GM23338 (cell line): ENCODE measurements around the gene SYNRG. TPM values are rescaled to one million over a fixed set of nuclear protein-coding genes. Genes with fewer than 3 reads are reported as not detected.

Experiments
- ATAC-seq: fragments of 200-7000 bp; cut with Tn5 transposase; 3 replicates; pipeline ENCODE4 v1.9.1; 2020
- DNase-seq: peaks from one replicate; pipeline ENCODE4 v3.0.0-alpha.2; 2015; ENCODE audit warnings: low spot score
- H2AFZ ChIP-seq: fragments of 200-600 bp; sonication (generic); 2 replicates; pipeline ENCODE4 v1.8.0; 2016; ENCODE audit warnings: antibody characterized with exemption, mild to moderate bottlenecking, moderate library complexity
- H3F3A ChIP-seq: fragments of 200-600 bp; sonication (generic); replicated peaks from 2 replicates; pipeline ENCODE4 v1.8.0; 2017; ENCODE audit warnings: antibody characterized with exemption, mixed run types, low read depth
- H3K27ac ChIP-seq: fragments of 200-600 bp; sonication (generic); 2 replicates; pipeline ENCODE4 v1.6.1; 2016; ENCODE audit warnings: low read depth
- H3K27me3 ChIP-seq: fragments of 200-600 bp; sonication (generic); 2 replicates; pipeline ENCODE4 v1.8.0; 2016; ENCODE audit warnings: mild to moderate bottlenecking, mixed run types, moderate library complexity; ENCODE audit not compliant: insufficient read depth
- H3K36me3 ChIP-seq: fragments of 200-600 bp; sonication (generic); 2 replicates; pipeline ENCODE4 v1.8.0; 2016; ENCODE audit warnings: mild to moderate bottlenecking; ENCODE audit not compliant: insufficient read depth
- H3K4me1 ChIP-seq: fragments of 200-600 bp; sonication (generic); 2 replicates; pipeline ENCODE4 v1.8.0; 2016; ENCODE audit warnings: mild to moderate bottlenecking, moderate library complexity; ENCODE audit not compliant: insufficient read depth
- H3K4me2 ChIP-seq: fragments of 200-600 bp; sonication (generic); 2 replicates; pipeline ENCODE4 v1.7.1; 2017; ENCODE audit warnings: mixed run types
- H3K4me3 ChIP-seq: fragments of 200-600 bp; sonication (generic); 2 replicates; pipeline ENCODE4 v1.6.1; 2016; ENCODE audit warnings: mixed run types
- H3K79me2 ChIP-seq: fragments of 200-600 bp; sonication (generic); replicated peaks from 2 replicates; pipeline ENCODE4 v1.8.0; 2017; ENCODE audit warnings: mild to moderate bottlenecking; ENCODE audit not compliant: insufficient read depth
- H3K9me2 ChIP-seq: fragments of 200-600 bp; sonication (generic); 2 replicates; pipeline ENCODE4 v1.8.0; 2017; ENCODE audit not compliant: insufficient read depth
- H4K20me1 ChIP-seq: fragments of 200-600 bp; sonication (generic); replicated peaks from 2 replicates; pipeline ENCODE4 v1.8.0; 2017; ENCODE audit warnings: mild to moderate bottlenecking; ENCODE audit not compliant: insufficient read depth
- H3K27ac Mint-ChIP-seq: 2 replicates; pipeline ENCODE4 v1.8.0; 2020; ENCODE audit warnings: inconsistent platforms, mild to moderate bottlenecking, moderate library complexity, mixed read lengths
- H3K27me3 Mint-ChIP-seq: 3 replicates; pipeline ENCODE4 v1.8.0; 2022; ENCODE audit warnings: low read depth, mild to moderate bottlenecking, moderate library complexity, mixed read lengths, inconsistent platforms; ENCODE audit not compliant: insufficient read depth, poor library complexity
- H3K36me3 Mint-ChIP-seq: 3 replicates; pipeline ENCODE4 v1.8.0; 2021; ENCODE audit warnings: low read depth, mild to moderate bottlenecking, inconsistent platforms, moderate library complexity, mixed read lengths
- H3K4me1 Mint-ChIP-seq: 3 replicates; pipeline ENCODE4 v1.8.0; 2020; ENCODE audit warnings: mild to moderate bottlenecking, inconsistent platforms, mixed read lengths
- H3K4me3 Mint-ChIP-seq: 3 replicates; pipeline ENCODE4 v1.8.0; 2021; ENCODE audit warnings: moderate library complexity, mild to moderate bottlenecking, inconsistent platforms, mixed read lengths
- H3K9me3 Mint-ChIP-seq: 3 replicates; pipeline ENCODE4 v1.8.0; 2020; ENCODE audit warnings: moderate library complexity, mild to moderate bottlenecking, inconsistent platforms, mixed read lengths
- CREB1 ChIP-seq: fragments of 250-450 bp; sonication (Bioruptor Pico); IDR thresholded peaks from 2 replicates; pipeline ENCODE4 v1.5.0; 2020; ENCODE audit warnings: low read depth, mild to moderate bottlenecking, moderate library complexity
- EZH2 ChIP-seq: fragments of 200-600 bp; sonication (generic); IDR thresholded peaks from one replicate; pipeline ENCODE4 v1.8.0; 2017; ENCODE audit warnings: antibody characterized with exemption, mild to moderate bottlenecking, low read depth; ENCODE audit not compliant: unreplicated experiment
- EZH2phosphoT487 ChIP-seq: fragments of 200-600 bp; sonication (generic); IDR thresholded peaks from one replicate; pipeline ENCODE4 v1.8.1; 2018; ENCODE audit warnings: antibody characterized with exemption; ENCODE audit not compliant: unreplicated experiment
- JUNB ChIP-seq: IDR thresholded peaks from one replicate; pipeline ENCODE4 v1.6.1; 2016; ENCODE audit warnings: antibody characterized with exemption; ENCODE audit not compliant: unreplicated experiment
- NANOG ChIP-seq: IDR thresholded peaks from 2 replicates; pipeline ENCODE4 v1.6.1; 2016; ENCODE audit warnings: antibody characterized with exemption, borderline replicate concordance
- POLR2AphosphoS5 ChIP-seq: IDR thresholded peaks from 2 replicates; pipeline ENCODE4 v1.6.1; 2016; ENCODE audit warnings: antibody characterized with exemption, low read depth
- REST ChIP-seq: IDR thresholded peaks from one replicate; pipeline ENCODE4 v1.6.1; 2018; ENCODE audit warnings: antibody characterized with exemption; ENCODE audit not compliant: unreplicated experiment
- STAT1 ChIP-seq: IDR thresholded peaks from one replicate; pipeline ENCODE4 v1.6.1; 2016; ENCODE audit warnings: antibody characterized with exemption; ENCODE audit not compliant: unreplicated experiment
- ZNF114 ChIP-seq: fragments of 250-450 bp; sonication (Bioruptor Pico); IDR thresholded peaks from 2 replicates; pipeline ENCODE4 v1.5.0; 2020; ENCODE audit warnings: mild to moderate bottlenecking, moderate library complexity
- ZNF331 ChIP-seq: fragments of 250-450 bp; sonication (Bioruptor Pico); IDR thresholded peaks from 2 replicates; pipeline ENCODE4 v1.5.0; 2020; ENCODE audit warnings: low read depth, mild to moderate bottlenecking, moderate library complexity
- polyA plus RNA-seq: library from polyadenylated mRNA; unstranded; fragments of >200 nt; fragmentation: Nextera tagmentation; extraction: Ambion mirVana; gene quantifications from 2 replicates; pipeline ENCODE4 v1.2.1, GENCODE V29; 2016
- total RNA-seq: library from RNA; depleted of rRNA; stranded (reverse); fragments of >200 nt; shearing (Covaris generic); gene quantifications from 2 replicates; pipeline ENCODE4 v1.2.3, GENCODE V29; 2014
- TF ChIP-seq, protein P1 (sequence below), 2 experiments: fragments of 200-600 bp in 1 of 2; sonication (generic) in 1 of 2; conservative IDR thresholded peaks; 2 replicates each; pipeline versions ENCODE4 v1.5.1 to v1.6.1; 2016 to 2017; ENCODE audit warnings: antibody characterized with exemption in 2 of 2, low read depth in 2 of 2, mild to moderate bottlenecking in 2 of 2, moderate library complexity in 1 of 2
- TF ChIP-seq, protein P2 (sequence below): IDR thresholded peaks from 2 replicates; pipeline ENCODE4 v1.6.1; 2016; ENCODE audit warnings: antibody characterized with exemption
- TF ChIP-seq, protein P3 (sequence below): fragments of 250-450 bp; sonication (Bioruptor Pico); IDR thresholded peaks from 2 replicates; pipeline ENCODE4 v1.5.0; 2020; ENCODE audit warnings: mild to moderate bottlenecking, moderate library complexity

The SYNRG gene
- total and polyA plus RNA-seq, 2 experiments from 2014 or later = 18.6 to 22.6 TPM

- TF ChIP-seq POLR2AphosphoS5 (no peak), CREB1 (CRISPR knock-in tag) (no peak), REST (no peak), JUNB (no peak), ZNF114 (CRISPR knock-in tag) (no peak), EZH2 (no peak), NANOG (no peak), EZH2phosphoT487 (no peak), STAT1 (no peak), ZNF331 (CRISPR knock-in tag) (no peak)
- TF ChIP-seq, protein P1, sequence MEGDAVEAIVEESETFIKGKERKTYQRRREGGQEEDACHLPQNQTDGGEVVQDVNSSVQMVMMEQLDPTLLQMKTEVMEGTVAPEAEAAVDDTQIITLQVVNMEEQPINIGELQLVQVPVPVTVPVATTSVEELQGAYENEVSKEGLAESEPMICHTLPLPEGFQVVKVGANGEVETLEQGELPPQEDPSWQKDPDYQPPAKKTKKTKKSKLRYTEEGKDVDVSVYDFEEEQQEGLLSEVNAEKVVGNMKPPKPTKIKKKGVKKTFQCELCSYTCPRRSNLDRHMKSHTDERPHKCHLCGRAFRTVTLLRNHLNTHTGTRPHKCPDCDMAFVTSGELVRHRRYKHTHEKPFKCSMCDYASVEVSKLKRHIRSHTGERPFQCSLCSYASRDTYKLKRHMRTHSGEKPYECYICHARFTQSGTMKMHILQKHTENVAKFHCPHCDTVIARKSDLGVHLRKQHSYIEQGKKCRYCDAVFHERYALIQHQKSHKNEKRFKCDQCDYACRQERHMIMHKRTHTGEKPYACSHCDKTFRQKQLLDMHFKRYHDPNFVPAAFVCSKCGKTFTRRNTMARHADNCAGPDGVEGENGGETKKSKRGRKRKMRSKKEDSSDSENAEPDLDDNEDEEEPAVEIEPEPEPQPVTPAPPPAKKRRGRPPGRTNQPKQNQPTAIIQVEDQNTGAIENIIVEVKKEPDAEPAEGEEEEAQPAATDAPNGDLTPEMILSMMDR (conservative IDR thresholded peaks at IDR 0.05; ENCODE audit: low read depth in 2 of 2) = no peak
- TF ChIP-seq, protein P2, sequence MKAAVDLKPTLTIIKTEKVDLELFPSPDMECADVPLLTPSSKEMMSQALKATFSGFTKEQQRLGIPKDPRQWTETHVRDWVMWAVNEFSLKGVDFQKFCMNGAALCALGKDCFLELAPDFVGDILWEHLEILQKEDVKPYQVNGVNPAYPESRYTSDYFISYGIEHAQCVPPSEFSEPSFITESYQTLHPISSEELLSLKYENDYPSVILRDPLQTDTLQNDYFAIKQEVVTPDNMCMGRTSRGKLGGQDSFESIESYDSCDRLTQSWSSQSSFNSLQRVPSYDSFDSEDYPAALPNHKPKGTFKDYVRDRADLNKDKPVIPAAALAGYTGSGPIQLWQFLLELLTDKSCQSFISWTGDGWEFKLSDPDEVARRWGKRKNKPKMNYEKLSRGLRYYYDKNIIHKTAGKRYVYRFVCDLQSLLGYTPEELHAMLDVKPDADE = no peak
- TF ChIP-seq, protein P3, sequence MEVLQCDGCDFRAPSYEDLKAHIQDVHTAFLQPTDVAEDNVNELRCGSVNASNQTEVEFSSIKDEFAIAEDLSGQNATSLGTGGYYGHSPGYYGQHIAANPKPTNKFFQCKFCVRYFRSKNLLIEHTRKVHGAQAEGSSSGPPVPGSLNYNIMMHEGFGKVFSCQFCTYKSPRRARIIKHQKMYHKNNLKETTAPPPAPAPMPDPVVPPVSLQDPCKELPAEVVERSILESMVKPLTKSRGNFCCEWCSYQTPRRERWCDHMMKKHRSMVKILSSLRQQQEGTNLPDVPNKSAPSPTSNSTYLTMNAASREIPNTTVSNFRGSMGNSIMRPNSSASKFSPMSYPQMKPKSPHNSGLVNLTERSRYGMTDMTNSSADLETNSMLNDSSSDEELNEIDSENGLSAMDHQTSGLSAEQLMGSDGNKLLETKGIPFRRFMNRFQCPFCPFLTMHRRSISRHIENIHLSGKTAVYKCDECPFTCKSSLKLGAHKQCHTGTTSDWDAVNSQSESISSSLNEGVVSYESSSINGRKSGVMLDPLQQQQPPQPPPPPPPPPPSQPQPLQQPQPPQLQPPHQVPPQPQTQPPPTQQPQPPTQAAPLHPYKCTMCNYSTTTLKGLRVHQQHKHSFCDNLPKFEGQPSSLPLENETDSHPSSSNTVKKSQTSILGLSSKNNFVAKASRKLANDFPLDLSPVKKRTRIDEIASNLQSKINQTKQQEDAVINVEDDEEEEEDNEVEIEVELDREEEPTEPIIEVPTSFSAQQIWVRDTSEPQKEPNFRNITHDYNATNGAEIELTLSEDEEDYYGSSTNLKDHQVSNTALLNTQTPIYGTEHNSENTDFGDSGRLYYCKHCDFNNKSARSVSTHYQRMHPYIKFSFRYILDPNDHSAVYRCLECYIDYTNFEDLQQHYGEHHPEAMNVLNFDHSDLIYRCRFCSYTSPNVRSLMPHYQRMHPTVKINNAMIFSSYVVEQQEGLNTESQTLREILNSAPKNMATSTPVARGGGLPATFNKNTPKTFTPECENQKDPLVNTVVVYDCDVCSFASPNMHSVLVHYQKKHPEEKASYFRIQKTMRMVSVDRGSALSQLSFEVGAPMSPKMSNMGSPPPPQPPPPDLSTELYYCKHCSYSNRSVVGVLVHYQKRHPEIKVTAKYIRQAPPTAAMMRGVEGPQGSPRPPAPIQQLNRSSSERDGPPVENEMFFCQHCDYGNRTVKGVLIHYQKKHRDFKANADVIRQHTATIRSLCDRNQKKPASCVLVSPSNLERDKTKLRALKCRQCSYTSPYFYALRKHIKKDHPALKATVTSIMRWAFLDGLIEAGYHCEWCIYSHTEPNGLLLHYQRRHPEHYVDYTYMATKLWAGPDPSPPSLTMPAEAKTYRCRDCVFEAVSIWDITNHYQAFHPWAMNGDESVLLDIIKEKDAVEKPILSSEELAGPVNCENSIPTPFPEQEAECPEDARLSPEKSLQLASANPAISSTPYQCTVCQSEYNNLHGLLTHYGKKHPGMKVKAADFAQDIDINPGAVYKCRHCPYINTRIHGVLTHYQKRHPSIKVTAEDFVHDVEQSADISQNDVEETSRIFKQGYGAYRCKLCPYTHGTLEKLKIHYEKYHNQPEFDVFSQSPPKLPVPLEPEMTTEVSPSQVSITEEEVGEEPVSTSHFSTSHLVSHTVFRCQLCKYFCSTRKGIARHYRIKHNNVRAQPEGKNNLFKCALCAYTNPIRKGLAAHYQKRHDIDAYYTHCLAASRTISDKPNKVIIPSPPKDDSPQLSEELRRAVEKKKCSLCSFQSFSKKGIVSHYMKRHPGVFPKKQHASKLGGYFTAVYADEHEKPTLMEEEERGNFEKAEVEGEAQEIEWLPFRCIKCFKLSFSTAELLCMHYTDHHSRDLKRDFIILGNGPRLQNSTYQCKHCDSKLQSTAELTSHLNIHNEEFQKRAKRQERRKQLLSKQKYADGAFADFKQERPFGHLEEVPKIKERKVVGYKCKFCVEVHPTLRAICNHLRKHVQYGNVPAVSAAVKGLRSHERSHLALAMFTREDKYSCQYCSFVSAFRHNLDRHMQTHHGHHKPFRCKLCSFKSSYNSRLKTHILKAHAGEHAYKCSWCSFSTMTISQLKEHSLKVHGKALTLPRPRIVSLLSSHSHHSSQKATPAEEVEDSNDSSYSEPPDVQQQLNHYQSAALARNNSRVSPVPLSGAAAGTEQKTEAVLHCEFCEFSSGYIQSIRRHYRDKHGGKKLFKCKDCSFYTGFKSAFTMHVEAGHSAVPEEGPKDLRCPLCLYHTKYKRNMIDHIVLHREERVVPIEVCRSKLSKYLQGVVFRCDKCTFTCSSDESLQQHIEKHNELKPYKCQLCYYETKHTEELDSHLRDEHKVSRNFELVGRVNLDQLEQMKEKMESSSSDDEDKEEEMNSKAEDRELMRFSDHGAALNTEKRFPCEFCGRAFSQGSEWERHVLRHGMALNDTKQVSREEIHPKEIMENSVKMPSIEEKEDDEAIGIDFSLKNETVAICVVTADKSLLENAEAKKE = no peak
These were observed 30.8 kb upstream of the SYNRG start for GRCh38 chr17:37640015-37640414.

More at GRCh38 chr17:37640015-37640414, 30.8 kb upstream of the SYNRG start:
- H3K9me3 Mint-ChIP-seq = no peaks in the 10 kb centered on the region
- H3K36me3 Mint-ChIP-seq = peaks cover 64% of the 10 kb centered on the region
- peaks cover 6% of the 10 kb centered on the region for H3K4me1 Mint-ChIP-seq
- Histone ChIP-seq H3K79me2 (peaks cover 79% of the 10 kb centered on the region), H3K4me3 (no peak overlapping the region), H3K4me2 (no peak overlapping the region), H3K27ac (no peak overlapping the region), H2AFZ (no peak overlapping the region), H3F3A (no peaks in the 10 kb centered on the region), H3K9me2 (no peaks in the 10 kb centered on the region), H3K27me3 (no peaks in the 10 kb centered on the region), H3K4me1 (peaks cover 9% of the 10 kb centered on the region), H4K20me1 (0 out of 2 replicates have a peak, but pooled peaks cover 5% of the 10 kb centered on the region), H3K36me3 (peaks cover 21% of the 10 kb centered on the region; the same call in 1 of the 2 replicates)
- DNase-seq = no peak
- H3K27me3 Mint-ChIP-seq = peaks cover 1% of the 10 kb centered on the region
- ATAC-seq = no peak
- H3K4me3 Mint-ChIP-seq = no peak overlapping the region
- H3K27ac Mint-ChIP-seq = no peak overlapping the region; the same call in 1 of the 2 replicates
